Measurements from ENCODE around the gene TMEM119. TPM values are rescaled to one million over a fixed set of nuclear protein-coding genes. Genes with fewer than 3 reads are reported as not detected.

The TMEM119 gene
- total and polyA plus RNA-seq, 2 of the 13 experiments (the other 11 are each of a cell fraction or from before 2014, with no cell fraction given): not detected

DNA sequence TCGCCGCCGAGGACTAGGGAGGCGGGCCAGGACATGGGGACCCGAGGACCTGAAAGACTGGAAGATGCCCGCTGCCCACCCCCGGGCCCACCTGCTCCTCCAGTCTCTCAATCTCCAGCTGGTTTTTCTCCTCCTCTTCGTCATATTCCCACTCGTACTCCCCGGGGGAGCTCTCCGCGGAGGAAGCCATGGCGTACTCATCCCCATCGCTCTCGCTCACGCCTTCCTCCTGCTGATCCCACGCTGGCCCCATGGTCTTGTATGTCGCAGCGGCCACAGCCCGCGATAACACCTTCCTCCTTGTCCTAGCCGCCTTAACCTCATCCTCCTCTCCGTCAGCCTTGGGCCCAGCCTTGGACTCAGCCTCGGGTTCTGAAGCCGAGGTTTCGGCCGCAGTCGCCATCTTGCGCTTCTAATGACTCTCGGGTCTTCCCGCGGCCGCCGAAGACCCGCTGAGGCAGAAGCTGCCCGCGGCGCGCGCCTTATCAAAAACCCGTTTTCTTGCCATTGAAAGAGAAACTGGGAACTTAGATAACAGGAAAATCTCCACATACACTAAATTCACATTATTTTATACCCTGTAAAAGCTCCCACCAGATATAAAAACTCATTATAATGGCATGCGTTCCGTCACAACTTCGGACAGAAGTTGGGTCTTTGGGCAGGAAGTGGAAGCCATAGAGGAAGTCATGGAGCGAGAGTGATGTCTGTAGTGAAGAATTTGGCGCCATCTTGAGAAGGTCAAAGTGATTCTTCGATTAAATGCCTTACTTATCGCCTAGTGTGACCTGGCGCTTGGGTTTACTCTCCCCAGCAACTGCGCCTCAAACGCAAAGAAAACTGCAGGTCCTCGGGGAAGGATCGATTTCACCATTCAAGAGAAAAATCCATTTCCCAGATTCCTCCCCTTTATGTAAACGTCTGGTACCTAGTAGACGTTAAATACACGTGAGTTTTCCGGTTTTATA is 36.8 kb downstream of the TMEM119 start, which contains the start of gene SART3 (continued):
- TF ChIP-seq, protein P1, sequence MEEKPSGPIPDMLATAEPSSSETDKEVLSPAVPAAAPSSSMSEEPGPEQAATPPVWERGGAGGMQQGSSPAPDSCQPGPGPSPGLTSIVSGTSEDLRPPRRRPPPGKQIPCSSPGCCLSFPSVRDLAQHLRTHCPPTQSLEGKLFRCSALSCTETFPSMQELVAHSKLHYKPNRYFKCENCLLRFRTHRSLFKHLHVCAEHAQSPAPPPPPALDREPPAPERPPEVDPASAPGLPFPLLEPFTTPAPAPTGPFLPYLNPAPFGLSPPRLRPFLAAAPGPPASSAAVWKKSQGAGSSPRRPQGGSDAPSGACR (CRISPR knock-in tag; IDR thresholded peaks at IDR 0.05): peak; percentile 50; the same call in 1 of the 2 replicates
- no peak for TF ChIP-seq ZEB1 (IDR thresholded peaks at IDR 0.05; ENCODE audit: insufficient replicate concordance, low read depth)
- TF ChIP-seq POLR2AphosphoS2 (IDR thresholded peaks at IDR 0.05; ENCODE audit: low read depth, low read length): no peak
- no peak for TF ChIP-seq FOXM1 (CRISPR knock-in tag; IDR thresholded peaks at IDR 0.05)
- peak; percentile 26 for TF ChIP-seq IKZF4 (CRISPR knock-in tag; IDR thresholded peaks at IDR 0.05; ENCODE audit: borderline replicate concordance, low read depth, not compliant biosample characterization)
- TF ChIP-seq ATF7 (IDR thresholded peaks at IDR 0.05): no peak
- no peak for TF ChIP-seq ATF7 (CRISPR knock-in tag; IDR thresholded peaks at IDR 0.05)
- TF ChIP-seq ZNF260 (CRISPR knock-in tag; IDR thresholded peaks at IDR 0.05; ENCODE audit: borderline replicate concordance, low read depth): no peak
- no peak for TF ChIP-seq SMAD9 (CRISPR knock-in tag; IDR thresholded peaks at IDR 0.05)
- TF ChIP-seq, protein P2, sequence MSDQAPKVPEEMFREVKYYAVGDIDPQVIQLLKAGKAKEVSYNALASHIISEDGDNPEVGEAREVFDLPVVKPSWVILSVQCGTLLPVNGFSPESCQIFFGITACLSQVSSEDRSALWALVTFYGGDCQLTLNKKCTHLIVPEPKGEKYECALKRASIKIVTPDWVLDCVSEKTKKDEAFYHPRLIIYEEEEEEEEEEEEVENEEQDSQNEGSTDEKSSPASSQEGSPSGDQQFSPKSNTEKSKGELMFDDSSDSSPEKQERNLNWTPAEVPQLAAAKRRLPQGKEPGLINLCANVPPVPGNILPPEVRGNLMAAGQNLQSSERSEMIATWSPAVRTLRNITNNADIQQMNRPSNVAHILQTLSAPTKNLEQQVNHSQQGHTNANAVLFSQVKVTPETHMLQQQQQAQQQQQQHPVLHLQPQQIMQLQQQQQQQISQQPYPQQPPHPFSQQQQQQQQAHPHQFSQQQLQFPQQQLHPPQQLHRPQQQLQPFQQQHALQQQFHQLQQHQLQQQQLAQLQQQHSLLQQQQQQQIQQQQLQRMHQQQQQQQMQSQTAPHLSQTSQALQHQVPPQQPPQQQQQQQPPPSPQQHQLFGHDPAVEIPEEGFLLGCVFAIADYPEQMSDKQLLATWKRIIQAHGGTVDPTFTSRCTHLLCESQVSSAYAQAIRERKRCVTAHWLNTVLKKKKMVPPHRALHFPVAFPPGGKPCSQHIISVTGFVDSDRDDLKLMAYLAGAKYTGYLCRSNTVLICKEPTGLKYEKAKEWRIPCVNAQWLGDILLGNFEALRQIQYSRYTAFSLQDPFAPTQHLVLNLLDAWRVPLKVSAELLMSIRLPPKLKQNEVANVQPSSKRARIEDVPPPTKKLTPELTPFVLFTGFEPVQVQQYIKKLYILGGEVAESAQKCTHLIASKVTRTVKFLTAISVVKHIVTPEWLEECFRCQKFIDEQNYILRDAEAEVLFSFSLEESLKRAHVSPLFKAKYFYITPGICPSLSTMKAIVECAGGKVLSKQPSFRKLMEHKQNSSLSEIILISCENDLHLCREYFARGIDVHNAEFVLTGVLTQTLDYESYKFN (CRISPR knock-in tag; conservative IDR thresholded peaks at IDR 0.05): 0 out of 2 replicates have a peak, but pooled peaks have one; percentile 9
- 0 out of 2 replicates have a peak, but pooled peaks have one; percentile 2 for TF ChIP-seq FOXA3 (CRISPR knock-in tag; IDR thresholded peaks at IDR 0.05)
- peak; percentile 57; the same call in 1 of the 2 replicates for TF ChIP-seq EED (CRISPR knock-in tag; IDR thresholded peaks at IDR 0.05)
- peak; percentile 58; the same call in 1 of the 2 replicates for TF ChIP-seq NAIF1 (CRISPR knock-in tag; IDR thresholded peaks at IDR 0.05; ENCODE audit: borderline replicate concordance)
- TF ChIP-seq, protein P3, sequence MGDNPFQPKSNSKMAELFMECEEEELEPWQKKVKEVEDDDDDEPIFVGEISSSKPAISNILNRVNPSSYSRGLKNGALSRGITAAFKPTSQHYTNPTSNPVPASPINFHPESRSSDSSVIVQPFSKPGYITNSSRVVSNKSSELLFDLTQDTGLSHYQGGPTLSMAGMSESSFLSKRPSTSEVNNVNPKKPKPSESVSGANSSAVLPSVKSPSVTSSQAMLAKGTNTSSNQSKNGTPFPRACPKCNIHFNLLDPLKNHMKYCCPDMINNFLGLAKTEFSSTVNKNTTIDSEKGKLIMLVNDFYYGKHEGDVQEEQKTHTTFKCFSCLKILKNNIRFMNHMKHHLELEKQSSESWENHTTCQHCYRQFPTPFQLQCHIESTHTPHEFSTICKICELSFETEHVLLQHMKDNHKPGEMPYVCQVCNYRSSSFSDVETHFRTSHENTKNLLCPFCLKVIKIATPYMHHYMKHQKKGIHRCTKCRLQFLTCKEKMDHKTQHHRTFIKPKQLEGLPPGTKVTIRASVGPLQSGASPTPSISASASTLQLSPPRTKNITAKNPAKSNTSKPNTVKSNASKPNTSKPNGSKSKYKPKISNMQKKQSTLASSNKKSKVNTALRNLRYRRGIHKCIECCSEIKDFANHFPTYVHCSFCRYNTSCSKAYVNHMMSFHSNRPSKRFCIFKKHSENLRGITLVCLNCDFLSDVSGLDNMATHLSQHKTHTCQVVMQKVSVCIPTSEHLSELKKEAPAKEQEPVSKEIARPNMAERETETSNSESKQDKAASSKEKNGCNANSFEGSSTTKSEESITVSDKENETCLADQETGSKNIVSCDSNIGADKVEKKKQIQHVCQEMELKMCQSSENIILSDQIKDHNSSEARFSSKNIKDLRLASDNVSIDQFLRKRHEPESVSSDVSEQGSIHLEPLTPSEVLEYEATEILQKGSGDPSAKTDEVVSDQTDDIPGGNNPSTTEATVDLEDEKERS (CRISPR knock-in tag; IDR thresholded peaks at IDR 0.05): no peak
- peak; percentile 62; the same call in 1 of the 2 replicates for TF ChIP-seq SPEN (CRISPR knock-in tag; IDR thresholded peaks at IDR 0.05; ENCODE audit: low read depth)
- peak; percentile 51 for TF ChIP-seq CREB1 (IDR thresholded peaks at IDR 0.05)
- TF ChIP-seq CREB1 (CRISPR knock-in tag; IDR thresholded peaks at IDR 0.05): peak; percentile 93
- peak; percentile 21; the same call in 1 of the 2 replicates for TF ChIP-seq ELF3 (CRISPR knock-in tag; IDR thresholded peaks at IDR 0.05)
- TF ChIP-seq, protein P4, sequence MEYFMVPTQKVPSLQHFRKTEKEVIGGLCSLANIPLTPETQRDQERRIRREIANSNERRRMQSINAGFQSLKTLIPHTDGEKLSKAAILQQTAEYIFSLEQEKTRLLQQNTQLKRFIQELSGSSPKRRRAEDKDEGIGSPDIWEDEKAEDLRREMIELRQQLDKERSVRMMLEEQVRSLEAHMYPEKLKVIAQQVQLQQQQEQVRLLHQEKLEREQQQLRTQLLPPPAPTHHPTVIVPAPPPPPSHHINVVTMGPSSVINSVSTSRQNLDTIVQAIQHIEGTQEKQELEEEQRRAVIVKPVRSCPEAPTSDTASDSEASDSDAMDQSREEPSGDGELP (IDR thresholded peaks at IDR 0.05; ENCODE audit: borderline replicate concordance, low read depth): no peak
- peak; percentile 94 for TF ChIP-seq ELF1 (CRISPR knock-in tag; IDR thresholded peaks at IDR 0.05)
- TF ChIP-seq ZNF263 (CRISPR knock-in tag; IDR thresholded peaks at IDR 0.05): 0 out of 2 replicates have a peak, but pooled peaks have one; percentile 28
